Endothelial cell of umbilical vein (primary cell): ENCODE results near the gene DDX39A. TPM values are rescaled to one million over a fixed set of nuclear protein-coding genes. Genes with fewer than 3 reads are reported as not detected.

Experiments used
- BruUV-seq: library from RNA; stranded (reverse); fragments of 400-500 nt; replicated peaks from 2 replicates; lab custom pipeline; 2021; lab: Mats Ljungman, UMichigan
- CTCF ChIA-PET: fragments of 300-600, 350-600 bp; sonication (Branson Sonifier 250); formaldehyde crosslinking; loops from one replicate; lab custom pipeline; 2021; ENCODE audit warnings: antibody characterized with exemption, inconsistent platforms; lab: Charles Lee
- POLR2A ChIA-PET: fragments of 300-600, 350-600 bp; sonication (Branson Sonifier 250); formaldehyde crosslinking; loops from one replicate; lab custom pipeline; 2021; ENCODE audit warnings: antibody characterized with exemption, inconsistent platforms; lab: Charles Lee
- DNase-seq: peaks from one replicate; pipeline ENCODE4 v3.0.0-alpha.2; 2011; ENCODE audit warnings: low read depth, low spot score
- FAIRE-seq: peaks from 2 replicates; lab custom pipeline; 2011; peaks lifted over from hg19 to GRCh38; lab: Jason Lieb, UNC
- H2AFZ ChIP-seq: 2 replicates; pipeline ENCODE4 v1.6.0; 2012; ENCODE audit warnings: low read depth, low read length, control low read depth, inconsistent platforms
- H3K27ac ChIP-seq: 2 replicates; pipeline ENCODE4 v1.5.1; 2011; ENCODE audit warnings: low read depth, mild to moderate bottlenecking, control low read depth, low read length, moderate library complexity; ENCODE audit not compliant: insufficient read depth
- H3K27me3 ChIP-seq, 2 experiments: 2 replicates each; pipeline versions ENCODE4 v1.6.0 to v1.6.1; 2011; ENCODE audit warnings: low read length in 2 of 2, mixed read lengths in 1 of 2; ENCODE audit not compliant: control insufficient read depth in 2 of 2, insufficient read depth in 2 of 2
- H3K36me3 ChIP-seq, 2 experiments: 2 replicates in 1 of 2; 3 replicates in 1 of 2; pipeline ENCODE4 v1.5.1; 2011; ENCODE audit warnings: low read length in 2 of 2, mild to moderate bottlenecking in 1 of 2, moderate library complexity in 1 of 2; ENCODE audit not compliant: control insufficient read depth in 2 of 2, insufficient read depth in 2 of 2; ENCODE audit errors: extremely low read depth in 1 of 2
- H3K4me1 ChIP-seq: 3 replicates; pipeline ENCODE4 v1.5.1; 2011; ENCODE audit warnings: mild to moderate bottlenecking, low read length; ENCODE audit not compliant: control insufficient read depth, insufficient read depth; ENCODE audit errors: extremely low read depth
- H3K4me2 ChIP-seq: 2 replicates; pipeline ENCODE4 v1.6.1; 2011; ENCODE audit warnings: low read length, control low read depth, mixed read lengths; ENCODE audit not compliant: insufficient read depth
- H3K4me3 ChIP-seq, 3 experiments: fragments of 200-600 bp in 1 of 3; sonication (generic), shearing (Covaris generic) in 1 of 3; replicated peaks in 1 of 3; 2 replicates each; pipeline ENCODE4 v1.5.1; 2011 to 2016; ENCODE audit warnings: control low read depth in 3 of 3, low read length in 3 of 3, mild to moderate bottlenecking in 2 of 3, inconsistent platforms in 1 of 3, low read depth in 1 of 3, moderate library complexity in 1 of 3; ENCODE audit not compliant: insufficient read depth in 1 of 3
- H3K79me2 ChIP-seq: 2 replicates; pipeline ENCODE4 v1.6.0; 2012; ENCODE audit warnings: low read length, inconsistent platforms; ENCODE audit not compliant: control insufficient read depth, insufficient read depth
- H3K9ac ChIP-seq: replicated peaks from 2 replicates; pipeline ENCODE3; 2011; ENCODE audit warnings: low read length, control low read depth; ENCODE audit not compliant: insufficient read depth; ENCODE audit errors: extremely low read depth
- H3K9me1 ChIP-seq: replicated peaks from 3 replicates; pipeline ENCODE4 v1.6.0; 2011; ENCODE audit warnings: mild to moderate bottlenecking, low read length; ENCODE audit not compliant: control insufficient read depth, insufficient read depth; ENCODE audit errors: extremely low read depth
- H3K9me3 ChIP-seq: replicated peaks from 2 replicates; pipeline ENCODE4 v1.5.1; 2012; ENCODE audit warnings: low read length, inconsistent platforms; ENCODE audit not compliant: control insufficient read depth, insufficient read depth
- H4K20me1 ChIP-seq: replicated peaks from 2 replicates; pipeline ENCODE3; 2011; ENCODE audit warnings: mild to moderate bottlenecking, low read length; ENCODE audit not compliant: control insufficient read depth, insufficient read depth; ENCODE audit errors: extremely low read depth
- FOS ChIP-seq: IDR thresholded peaks from 2 replicates; pipeline ENCODE4 v1.6.1; 2011; ENCODE audit warnings: mild to moderate bottlenecking, low read length, moderate library complexity, borderline replicate concordance; ENCODE audit not compliant: insufficient read depth
- MYC ChIP-seq: IDR thresholded peaks from one replicate; pipeline ENCODE4 v1.6.1; 2011; ENCODE audit warnings: mild to moderate bottlenecking, low read depth, low read length
- POLR2A ChIP-seq: IDR thresholded peaks from 2 replicates; pipeline ENCODE4 v1.6.1; 2012; ENCODE audit warnings: low read depth, mild to moderate bottlenecking, control low read depth, low read length
- POLR2AphosphoS5 ChIP-seq: IDR thresholded peaks from 2 replicates; pipeline ENCODE4 v1.6.1; 2012; ENCODE audit warnings: low read depth, mild to moderate bottlenecking, control low read depth, low read length, moderate library complexity; ENCODE audit not compliant: insufficient read depth
- dilution Hi-C: fragments of 300-500 bp; cut with MboI; formaldehyde crosslinking; loops from one replicate; pipeline ENCODE4 v1.15.0; 2019; ENCODE audit warnings: low sequenced_read_pairs; ENCODE audit not compliant: extremely low pct_ligation_motif_present
- intact Hi-C: fragments of 100-400 bp; cut with micrococcal nuclease; formaldehyde crosslinking; loops from one replicate; pipeline ENCODE4 v1.10.0; 2022
- polyA plus RNA-seq, 4 experiments: library from polyadenylated mRNA; depleted of rRNA in 3 of 4; stranded (reverse) in 3 of 4; unstranded in 1 of 4; fragments of >200 nt; gene quantifications; 2 replicates each; pipeline versions ENCODE4 v1.2.1 to v1.2.3, GENCODE V29; 2011 to 2012; ENCODE audit warnings: missing spikeins in 1 of 4
- total RNA-seq: library from RNA; stranded (reverse); gene quantifications from 2 replicates; pipeline ENCODE4 v1.2.3, GENCODE V29; 2021

DDX39A gene
- total and polyA plus RNA-seq, 2 donors (not counting 3 experiments of a cell fraction or from before 2014, with no cell fraction given): 157 to 158 TPM

DNA sequence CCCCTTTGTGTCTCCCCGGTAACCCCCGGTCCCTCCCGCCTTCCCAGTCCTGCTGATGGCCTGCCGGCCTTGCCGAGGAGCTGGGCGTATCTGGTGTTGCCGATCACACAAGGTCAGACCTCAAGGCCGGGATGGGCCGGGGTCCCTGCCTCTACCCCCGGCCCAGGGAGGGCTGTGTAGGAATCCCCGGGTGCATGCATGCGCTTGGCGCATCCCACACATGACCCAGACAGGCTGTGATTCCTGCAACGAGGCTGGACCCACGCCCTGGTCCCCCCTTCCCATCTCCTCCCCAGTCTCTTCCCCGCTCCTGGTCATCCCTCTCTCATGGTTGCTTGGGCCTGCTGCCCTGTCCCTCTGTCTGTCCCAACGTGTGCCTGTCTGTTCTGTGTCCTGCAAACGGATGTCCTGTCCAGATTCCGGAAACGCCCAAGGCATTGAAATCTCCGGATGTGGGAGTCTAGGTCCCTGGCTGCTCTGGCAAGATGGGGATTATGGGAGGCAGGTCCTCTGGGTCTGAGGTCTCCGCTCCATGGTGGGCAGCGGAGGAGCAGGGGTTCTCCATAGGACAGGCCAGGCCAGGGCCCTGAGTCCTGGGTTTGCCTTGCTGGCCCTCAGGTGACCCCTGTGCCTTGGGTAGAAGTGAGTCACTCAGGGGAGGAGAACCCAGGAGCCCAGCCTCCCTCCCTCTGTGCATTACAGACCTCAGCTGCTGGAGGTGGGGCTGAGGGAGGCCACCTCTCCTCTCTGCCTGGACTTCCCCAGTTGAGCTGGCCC lies 15.6 kb upstream of the DDX39A start:
- H3K4me3 ChIP-seq: peak overlapping the region; percentile 43 to 84 (median 79)
- POLR2A ChIA-PET: no interaction called here
- peak overlapping the region; percentile 78 for H3K27ac ChIP-seq
- no peaks in the 10 kb centered on the region for H3K9me1 ChIP-seq
- peaks cover 0 to 2% of the 10 kb centered on the region in 2 experiments for H3K27me3 ChIP-seq
- CTCF ChIA-PET: interaction anchor here (1.1 to 1.7 kb wide), 2 partner anchors 37 to 298 kb away, joined by 3 to 6 read pairs; partner anchors contain the start of gene ASF1B
- peak overlapping the region; percentile 89 for H3K4me2 ChIP-seq
- TF ChIP-seq POLR2A: peak; percentile 10
- peak; percentile 53 for TF ChIP-seq MYC
- no peak for TF ChIP-seq FOS
- peak; percentile 94 for TF ChIP-seq POLR2AphosphoS5
- H3K4me1 ChIP-seq: peaks cover 38% of the 10 kb centered on the region
- H3K36me3 ChIP-seq: no peaks in the 10 kb centered on the region
- peak overlapping the region; percentile 37 for H2AFZ ChIP-seq
- H3K9ac ChIP-seq: peak overlapping the region; percentile 61
- BruUV-seq: no TSS peak
- dilution Hi-C loops (no loop called here), intact Hi-C loops (loop anchor here (1.0 kb wide), 3 partner anchors 15 to 38 kb away; partner anchors contain the start of gene DDX39A)
- no peaks in the 10 kb centered on the region for H4K20me1 ChIP-seq
- FAIRE-seq (peak; percentile 98), DNase-seq (peak; percentile 77)
- H3K9me3 ChIP-seq: no peaks in the 10 kb centered on the region
- peaks cover 60% of the 10 kb centered on the region for H3K79me2 ChIP-seq
